Smooth muscle cell (in vitro differentiated cells): ENCODE data around the gene ADGRV1. TPM values are rescaled to one million over a fixed set of nuclear protein-coding genes. Genes with fewer than 3 reads are reported as not detected.
A peak's percentile ranks its signal among the peaks of the same experiment; 100 is the strongest.

Experiments used
- DNase-seq: peaks from one replicate; lab custom pipeline; 2025; ENCODE audit not compliant: unreplicated experiment; lab: John Stamatoyannopoulos, UW
- H2AFZ ChIP-seq: fragments of 200-600 bp; sonication (generic); 2 replicates; pipeline ENCODE4 v1.6.0; 2016; ENCODE audit warnings: antibody characterized with exemption, low read depth, mild to moderate bottlenecking
- H3F3A ChIP-seq: fragments of 200-600 bp; sonication (generic); 2 replicates; pipeline ENCODE4 v1.6.0; 2017; ENCODE audit warnings: antibody characterized with exemption, low read depth
- H3K27ac ChIP-seq: fragments of 200-600 bp; sonication (generic); 2 replicates; pipeline ENCODE4 v1.5.1; 2016; ENCODE audit warnings: low read depth, mild to moderate bottlenecking
- H3K27me3 ChIP-seq: fragments of 200-600 bp; sonication (generic); 2 replicates; pipeline ENCODE4 v1.6.1; 2016; ENCODE audit warnings: low read depth, mild to moderate bottlenecking
- H3K36me3 ChIP-seq: fragments of 200-600 bp; sonication (generic); 2 replicates; pipeline ENCODE4 v1.5.1; 2016; ENCODE audit warnings: low read depth
- H3K4me1 ChIP-seq: fragments of 200-600 bp; sonication (generic); 2 replicates; pipeline ENCODE4 v1.5.1; 2016; ENCODE audit warnings: low read depth
- H3K4me2 ChIP-seq: fragments of 200-600 bp; sonication (generic); 2 replicates; pipeline ENCODE4 v1.6.0; 2016; ENCODE audit warnings: mild to moderate bottlenecking
- H3K4me3 ChIP-seq: fragments of 200-600 bp; sonication (generic); 2 replicates; pipeline ENCODE4 v1.5.1; 2016; ENCODE audit warnings: mild to moderate bottlenecking
- H3K79me2 ChIP-seq: fragments of 200-600 bp; sonication (generic); 2 replicates; pipeline ENCODE4 v1.6.0; 2016; ENCODE audit warnings: low read depth, mild to moderate bottlenecking
- H3K9ac ChIP-seq: fragments of 200-600 bp; sonication (generic); 2 replicates; pipeline ENCODE4 v1.6.0; 2016; ENCODE audit warnings: low read depth
- H3K9me3 ChIP-seq: fragments of 200-600 bp; sonication (generic); replicated peaks from 2 replicates; pipeline ENCODE4 v1.5.1; 2016; ENCODE audit warnings: low read depth
- H4K20me1 ChIP-seq: fragments of 200-600 bp; sonication (generic); 2 replicates; pipeline ENCODE4 v1.6.0; 2016; ENCODE audit warnings: low read depth
- CTCF ChIP-seq: fragments of 200-600 bp; sonication (generic); IDR thresholded peaks from 2 replicates; pipeline ENCODE4 v1.5.1; 2017; ENCODE audit warnings: borderline replicate concordance, mild to moderate bottlenecking, antibody characterized with exemption; ENCODE audit not compliant: insufficient read depth, poor library complexity, severe bottlenecking
- WGBS: methylation state at CpG from one replicate; pipeline ENCODE4 v1.1.7; 2016; ENCODE audit warnings: low lambda C conversion rate; 5-methylcytosine and 5-hydroxymethylcytosine counted together
- polyA plus RNA-seq: library from polyadenylated mRNA; unstranded; fragments of >200 nt; fragmentation: Nextera tagmentation; extraction: Ambion mirVana; gene quantifications from 2 replicates; pipeline ENCODE4 v1.2.1, GENCODE V29; 2016
- total RNA-seq: library from RNA; depleted of rRNA; stranded (reverse); fragments of >200 nt; gene quantifications from 2 replicates; pipeline ENCODE4 v1.2.3, GENCODE V29; 2014

ADGRV1 gene
- total and polyA plus RNA-seq, 2 experiments from 2014 or later, result 16.8 to 17.7 TPM

- no peak for DNase-seq
- no peaks in the 10 kb centered on the region for H4K20me1 ChIP-seq
- H3K9me3 ChIP-seq, result no peaks in the 10 kb centered on the region
- H2AFZ ChIP-seq, result no peak overlapping the region
- TF ChIP-seq CTCF, result no peak
- no peak overlapping the region for H3K4me2 ChIP-seq
- H3K27ac ChIP-seq, result no peak overlapping the region
- H3F3A ChIP-seq, result no peaks in the 10 kb centered on the region
- H3K4me1 ChIP-seq, result no peaks in the 10 kb centered on the region
- no peak overlapping the region for H3K4me3 ChIP-seq
- H3K79me2 ChIP-seq, result no peaks in the 10 kb centered on the region
- H3K27me3 ChIP-seq, result no peaks in the 10 kb centered on the region
- no peak overlapping the region for H3K9ac ChIP-seq
- H3K36me3 ChIP-seq, result no peaks in the 10 kb centered on the region
Measured at GRCh38 chr5:90703932-90704331, 145.3 kb downstream of the ADGRV1 start.

- no peak overlapping the region for H3K9ac ChIP-seq
- H3K27me3 ChIP-seq, result no peaks in the 10 kb centered on the region
- no peak for DNase-seq
- no peaks in the 10 kb centered on the region for H3F3A ChIP-seq
- no peaks in the 10 kb centered on the region for H3K9me3 ChIP-seq
- peaks cover 6% of the 10 kb centered on the region for H3K4me1 ChIP-seq
- no peak for TF ChIP-seq CTCF
- no peaks in the 10 kb centered on the region for H3K36me3 ChIP-seq
- H3K27ac ChIP-seq, result no peak overlapping the region
- no peaks in the 10 kb centered on the region for H3K79me2 ChIP-seq
- no peak overlapping the region for H3K4me3 ChIP-seq
- WGBS, result 85% methylated on average over 1 of the region's 1 CpG
- no peaks in the 10 kb centered on the region for H4K20me1 ChIP-seq
- H2AFZ ChIP-seq, result no peak overlapping the region
- H3K4me2 ChIP-seq, result no peak overlapping the region
Measured at GRCh38 chr5:90707698-90708097, 149.1 kb downstream of the ADGRV1 start.

GRCh38 chr5:90709323-90710155 lies 150.9 kb downstream of the ADGRV1 start:
- TF ChIP-seq CTCF, result peak; percentile 72
- H3K4me2 ChIP-seq, result peak overlapping the region; percentile 24
- H3K4me3 ChIP-seq, result no peak overlapping the region
- peaks cover 6% of the 10 kb centered on the region for H3K4me1 ChIP-seq
- H3K27me3 ChIP-seq, result no peaks in the 10 kb centered on the region
- no peaks in the 10 kb centered on the region for H3K79me2 ChIP-seq
- WGBS, result 68% methylated on average over 1 of the region's 1 CpG
- H4K20me1 ChIP-seq, result no peaks in the 10 kb centered on the region
- H3K9me3 ChIP-seq, result no peaks in the 10 kb centered on the region
- no peak overlapping the region for H3K9ac ChIP-seq
- DNase-seq, result no peak
- H3F3A ChIP-seq, result no peaks in the 10 kb centered on the region
- H3K27ac ChIP-seq, result no peak overlapping the region
- peak overlapping the region; percentile 64 for H2AFZ ChIP-seq
- no peaks in the 10 kb centered on the region for H3K36me3 ChIP-seq

- no peaks in the 10 kb centered on the region for H3K79me2 ChIP-seq
- H3K4me2 ChIP-seq, result no peak overlapping the region
- TF ChIP-seq CTCF, result no peak
- H3K9ac ChIP-seq, result no peak overlapping the region
- no peaks in the 10 kb centered on the region for H3K4me1 ChIP-seq
- H3K9me3 ChIP-seq, result no peaks in the 10 kb centered on the region
- H3K4me3 ChIP-seq, result no peak overlapping the region
- no peaks in the 10 kb centered on the region for H4K20me1 ChIP-seq
- no peak for DNase-seq
- no peak overlapping the region for H3K27ac ChIP-seq
- H3K36me3 ChIP-seq, result no peaks in the 10 kb centered on the region
- H3F3A ChIP-seq, result no peaks in the 10 kb centered on the region
- no peak overlapping the region for H2AFZ ChIP-seq
- no peaks in the 10 kb centered on the region for H3K27me3 ChIP-seq
Measured at GRCh38 chr5:90718387-90718786, 159.8 kb downstream of the ADGRV1 start.
